HEK293T (cell line): Measurements from ENCODE around the gene CLEC16A.

Experiments used
- ARNT ChIP-seq: fragments of 450-650 bp; IDR thresholded peaks from 2 replicates; pipeline ENCODE4 v1.6.1; 2017; ENCODE audit warnings: mild to moderate bottlenecking
- BHLHE40 ChIP-seq: fragments of 450-650 bp; IDR thresholded peaks from 2 replicates; pipeline ENCODE4 v1.6.1; 2016; ENCODE audit warnings: mild to moderate bottlenecking, moderate library complexity, borderline replicate concordance
- ELF4 ChIP-seq: fragments of 450-650 bp; IDR thresholded peaks from 2 replicates; pipeline ENCODE4 v1.6.1; 2017; ENCODE audit warnings: antibody characterized with exemption
- FOXA1 ChIP-seq: fragments of 450-650 bp; IDR thresholded peaks from 2 replicates; pipeline ENCODE4 v1.6.1; 2016; ENCODE audit warnings: mild to moderate bottlenecking
- L3MBTL2 ChIP-seq: fragments of 450-650 bp; conservative IDR thresholded peaks from 2 replicates; pipeline ENCODE4 v1.6.1; 2016; ENCODE audit warnings: mild to moderate bottlenecking
- NFRKB ChIP-seq: fragments of 450-650 bp; IDR thresholded peaks from 2 replicates; pipeline ENCODE4 v1.6.1; 2016; ENCODE audit warnings: mild to moderate bottlenecking, moderate library complexity
- SUZ12 ChIP-seq: fragments of 450-650 bp; IDR thresholded peaks from 2 replicates; pipeline ENCODE4 v1.6.1; 2016; ENCODE audit warnings: mild to moderate bottlenecking
- TARDBP ChIP-seq: fragments of 450-650 bp; IDR thresholded peaks from 2 replicates; pipeline ENCODE4 v1.6.1; 2016
- ZNF384 ChIP-seq: fragments of 450-650 bp; IDR thresholded peaks from 2 replicates; pipeline ENCODE4 v1.6.1; 2016
- TF ChIP-seq, protein P1 (sequence below): fragments of 450-650 bp; IDR thresholded peaks from 2 replicates; pipeline ENCODE4 v1.6.1; 2016

DNA sequence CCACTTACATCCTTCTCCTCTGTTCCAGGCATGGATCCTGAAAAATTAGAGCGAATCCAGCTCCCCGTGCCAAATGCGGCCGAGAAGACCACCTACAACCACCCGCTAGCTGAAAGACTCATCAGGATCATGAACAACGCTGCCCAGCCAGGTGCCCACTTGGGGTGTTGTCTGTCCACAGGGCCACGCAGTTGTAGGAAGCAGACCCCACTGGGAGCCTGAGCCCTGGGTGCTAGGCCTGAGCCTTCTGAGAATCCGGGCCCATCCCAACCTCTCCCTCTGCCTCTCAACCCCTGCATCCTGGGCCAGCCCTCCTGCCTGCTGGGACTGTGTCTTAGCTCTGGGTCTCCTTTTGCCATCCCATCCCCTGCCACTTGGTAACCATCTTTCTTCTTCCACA is 95.4 kb downstream of the CLEC16A start:
- TF ChIP-seq SUZ12 (no peak), FOXA1 (no peak), ZNF384 (no peak), TARDBP (no peak), NFRKB (no peak), L3MBTL2 (no peak), ELF4 (no peak), ARNT (no peak), BHLHE40 (no peak)
- TF ChIP-seq, protein P1, sequence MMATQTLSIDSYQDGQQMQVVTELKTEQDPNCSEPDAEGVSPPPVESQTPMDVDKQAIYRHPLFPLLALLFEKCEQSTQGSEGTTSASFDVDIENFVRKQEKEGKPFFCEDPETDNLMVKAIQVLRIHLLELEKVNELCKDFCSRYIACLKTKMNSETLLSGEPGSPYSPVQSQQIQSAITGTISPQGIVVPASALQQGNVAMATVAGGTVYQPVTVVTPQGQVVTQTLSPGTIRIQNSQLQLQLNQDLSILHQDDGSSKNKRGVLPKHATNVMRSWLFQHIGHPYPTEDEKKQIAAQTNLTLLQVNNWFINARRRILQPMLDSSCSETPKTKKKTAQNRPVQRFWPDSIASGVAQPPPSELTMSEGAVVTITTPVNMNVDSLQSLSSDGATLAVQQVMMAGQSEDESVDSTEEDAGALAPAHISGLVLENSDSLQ, result no peak
